Stimulated activated CD8-positive, alpha-beta memory T cell treated with anti-CD3 and anti-CD28 coated beads, Interleukin-7, amount 100 ng/mL, for 24 hours (primary cell): ENCODE measurements around the gene UHRF2.
"Not testable (repeated sequence)": the region's sequence is repeated elsewhere in the genome, so short reads cannot be mapped to it uniquely, and the experiment has no call there.

ENCODE experiments used
- DNase-seq: peaks from one replicate; pipeline ENCODE4 v3.0.0-alpha.2; 2020; ENCODE audit warnings: low read depth

Gene UHRF2

DNA sequence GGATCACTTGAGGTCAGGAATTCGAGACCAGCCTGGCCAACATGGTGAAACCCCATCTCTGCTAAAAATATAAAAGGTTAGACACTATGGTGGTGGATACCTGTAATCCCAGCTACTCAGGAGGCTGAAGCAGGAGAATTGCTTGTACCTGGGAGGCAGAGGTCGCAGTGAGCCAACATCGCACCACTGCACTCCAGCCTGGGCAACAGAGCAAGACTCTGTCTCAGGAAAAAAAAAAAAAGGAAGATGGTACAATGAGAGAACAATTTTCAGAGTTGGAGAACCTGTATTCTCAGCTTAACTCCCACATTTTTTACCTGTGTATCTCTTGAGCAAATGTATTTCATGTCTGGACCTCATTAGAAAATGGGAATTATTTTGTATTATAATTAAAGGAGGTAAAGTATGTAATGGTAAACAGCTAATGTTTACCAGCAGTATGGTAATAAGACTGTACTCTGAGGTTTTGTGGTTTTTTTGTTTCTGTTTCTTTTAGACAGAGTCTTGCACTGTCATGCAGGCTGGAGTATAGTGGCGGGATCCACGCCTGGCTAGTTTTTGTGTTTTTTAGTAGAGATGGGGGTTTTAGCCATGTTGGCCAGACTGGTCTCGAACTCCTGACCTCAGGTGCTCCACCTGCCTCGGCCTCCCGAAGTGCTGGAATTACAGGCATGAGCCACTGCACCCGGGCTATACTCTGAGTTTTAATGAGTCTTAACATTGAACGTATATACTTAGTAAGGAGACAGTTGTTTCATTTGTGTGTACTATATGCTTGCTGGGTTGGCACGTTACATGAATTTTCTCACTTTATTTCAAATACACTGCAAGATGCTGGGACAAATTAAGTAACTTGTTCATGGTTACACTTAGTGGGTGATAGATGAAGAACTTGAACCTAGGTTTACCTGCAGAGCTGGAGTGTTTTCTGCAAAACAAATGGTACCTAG is 16.2 kb downstream of the UHRF2 start:
- no peak for DNase-seq

DNA sequence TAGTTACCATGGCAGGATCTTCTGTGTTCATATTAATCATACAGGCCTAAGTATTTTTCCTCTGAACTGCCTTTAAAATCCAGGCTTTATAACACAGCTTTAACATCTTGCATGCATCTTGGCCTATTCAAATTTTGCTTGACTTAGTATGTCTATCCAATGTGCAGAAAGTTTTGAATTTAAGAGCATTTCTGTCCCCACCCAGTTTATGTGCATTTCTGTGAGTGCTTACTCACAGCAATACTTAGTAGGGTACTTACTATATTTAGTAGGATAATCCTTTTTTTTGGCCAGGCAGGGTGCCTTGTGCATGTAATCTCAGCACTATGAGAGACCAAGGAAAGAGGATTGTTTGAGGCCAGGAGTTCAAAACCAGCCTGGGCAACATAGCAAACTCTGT is 18.0 kb downstream of the UHRF2 start:
- DNase-seq, result no peak

DNA sequence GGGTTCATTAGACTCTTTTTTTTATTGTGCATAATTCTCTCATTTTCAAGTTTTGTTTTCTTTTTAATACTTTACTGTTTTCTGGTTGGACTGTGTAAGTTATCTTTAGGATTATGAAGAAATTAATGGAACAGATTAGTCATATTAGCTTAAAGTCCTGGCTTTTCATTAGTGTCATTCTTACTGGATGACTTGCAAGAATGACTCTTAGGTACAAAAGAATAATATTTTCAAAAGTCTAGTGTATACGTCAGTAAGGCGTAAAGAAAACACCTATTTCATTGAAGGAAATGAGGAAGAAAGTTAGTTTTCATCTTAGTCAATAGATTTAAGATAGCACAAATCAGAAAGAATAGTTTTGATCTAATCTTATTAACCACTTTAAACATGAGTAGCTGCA is 20.4 kb downstream of the UHRF2 start:
- DNase-seq, result no peak

DNA sequence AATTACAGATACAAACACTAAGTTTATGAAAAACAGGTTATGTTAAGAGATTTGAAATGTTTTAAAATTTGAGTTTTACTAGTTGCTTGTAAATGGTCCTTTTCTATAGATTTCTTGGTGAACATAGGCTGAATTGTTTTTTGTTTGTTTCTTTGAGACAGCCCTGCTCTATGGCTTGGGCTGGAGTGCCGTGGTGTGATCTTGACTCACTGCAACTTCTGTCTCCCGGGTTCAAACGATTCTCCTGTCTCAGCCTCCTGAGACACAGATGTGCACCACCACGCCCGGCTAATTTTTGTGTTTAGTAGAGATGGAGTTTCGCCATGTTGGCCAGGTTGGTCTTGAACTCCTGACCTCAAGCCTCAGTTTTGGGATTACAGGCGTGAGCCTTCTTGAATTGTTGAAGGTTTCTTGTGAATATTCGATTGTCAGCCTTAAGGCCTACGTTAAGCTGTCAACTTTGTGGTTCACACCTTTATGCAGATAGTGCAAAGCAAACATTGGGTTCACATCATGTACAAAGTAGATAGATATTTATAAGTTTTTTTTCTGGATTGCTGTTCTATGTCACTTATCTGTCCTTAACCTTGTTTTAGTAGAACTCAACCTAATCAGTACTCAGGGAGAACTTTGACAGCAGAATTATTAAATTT is 26.2 kb downstream of the UHRF2 start:
- DNase-seq, result no peak

DNA sequence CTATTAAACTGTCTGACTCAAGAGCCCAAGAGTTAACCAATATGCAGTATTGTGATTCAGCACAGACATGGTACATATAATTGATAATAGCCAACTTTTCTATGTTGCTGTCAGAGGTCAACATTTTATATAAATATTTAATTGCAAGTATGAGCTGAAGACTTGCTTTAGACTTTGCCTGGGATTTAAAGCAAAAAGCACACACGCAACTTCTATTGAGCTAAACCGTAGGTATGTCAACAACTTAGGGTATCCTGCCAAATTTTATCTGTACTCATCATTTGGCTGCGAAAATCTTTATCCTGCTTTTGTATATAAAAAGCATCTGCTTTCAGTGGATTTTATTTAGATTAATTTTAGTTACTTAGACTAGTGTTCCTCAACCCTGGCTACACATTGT is 27.4 kb downstream of the UHRF2 start:
- DNase-seq, result no peak

DNA sequence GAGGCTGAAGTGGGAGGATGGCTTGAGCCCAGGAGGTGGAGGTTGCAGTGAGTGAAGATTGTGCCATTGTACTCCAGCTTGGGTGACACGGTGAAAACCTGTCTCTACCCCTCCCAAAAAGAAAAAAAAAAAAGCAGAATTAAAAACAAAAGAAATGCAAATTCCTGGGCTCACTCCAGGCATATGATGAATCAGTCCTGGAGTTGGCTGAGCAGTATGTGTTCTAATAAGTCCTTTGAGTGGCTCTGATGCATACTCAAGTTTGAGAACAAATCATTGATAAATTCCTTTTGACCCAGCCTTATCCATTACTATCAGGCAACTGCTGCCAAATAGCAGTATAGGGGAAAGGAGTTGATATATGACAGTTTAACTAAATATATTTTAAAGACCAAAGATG is 28.3 kb downstream of the UHRF2 start:
- DNase-seq, result no peak

DNA sequence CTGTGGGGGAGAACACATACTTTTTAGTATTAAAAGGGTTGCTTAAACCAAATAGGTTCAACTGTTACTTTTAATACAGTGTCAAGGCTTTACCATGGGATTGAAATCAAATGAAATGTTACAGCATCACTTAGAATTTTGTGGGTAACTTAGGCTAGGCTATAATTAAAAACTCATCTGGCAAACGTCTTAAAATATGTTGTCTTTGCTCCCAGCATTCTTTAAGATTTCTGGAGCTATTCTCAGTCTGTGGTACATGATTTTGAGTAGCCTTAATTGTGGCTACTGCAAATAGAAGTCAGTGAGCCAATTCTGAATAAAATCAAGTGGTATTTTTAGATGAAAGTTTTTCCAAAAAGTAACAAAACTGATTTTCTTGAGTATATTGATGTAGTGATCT is 30.7 kb downstream of the UHRF2 start:
- DNase-seq, result no peak

DNA sequence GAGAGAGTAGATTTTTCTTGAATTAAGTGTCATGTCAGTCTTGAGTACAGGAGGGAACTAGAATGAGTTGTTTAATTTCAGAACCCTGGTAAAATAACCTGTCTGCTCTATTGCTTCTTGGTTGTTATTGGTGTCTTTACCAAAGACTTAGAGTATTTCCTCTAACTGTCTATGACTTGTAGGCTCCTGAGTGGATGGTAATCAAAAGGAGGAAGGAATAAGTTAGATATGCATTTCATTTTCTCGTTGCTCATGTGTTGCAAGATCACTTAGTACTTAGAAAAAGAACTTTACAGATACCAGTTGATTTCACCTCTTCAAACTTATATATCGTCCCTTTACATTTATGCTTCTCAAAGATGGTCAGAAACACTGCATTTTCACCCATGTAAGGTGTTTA is 31.1 kb downstream of the UHRF2 start:
- DNase-seq, result no peak

DNA sequence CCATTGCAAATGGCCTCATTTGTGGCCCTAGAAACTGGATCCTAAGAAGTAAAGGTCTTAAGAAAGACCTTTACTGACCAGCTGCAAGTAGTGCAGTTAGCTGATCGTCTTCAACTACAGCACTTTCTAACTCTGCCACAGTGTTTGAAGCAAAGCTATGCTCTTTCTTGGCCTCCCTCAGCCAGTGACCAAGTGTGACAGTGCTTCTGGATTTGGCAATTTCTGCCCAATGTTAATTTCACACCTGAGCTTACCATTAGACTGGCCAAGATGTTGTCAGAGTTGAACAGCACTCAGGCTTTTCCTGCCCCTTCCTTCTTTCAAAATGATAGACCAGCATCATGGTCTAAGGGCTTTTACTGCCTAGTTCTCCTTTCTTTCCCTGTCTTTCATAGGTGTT is 36.1 kb downstream of the UHRF2 start:
- no peak for DNase-seq

DNA sequence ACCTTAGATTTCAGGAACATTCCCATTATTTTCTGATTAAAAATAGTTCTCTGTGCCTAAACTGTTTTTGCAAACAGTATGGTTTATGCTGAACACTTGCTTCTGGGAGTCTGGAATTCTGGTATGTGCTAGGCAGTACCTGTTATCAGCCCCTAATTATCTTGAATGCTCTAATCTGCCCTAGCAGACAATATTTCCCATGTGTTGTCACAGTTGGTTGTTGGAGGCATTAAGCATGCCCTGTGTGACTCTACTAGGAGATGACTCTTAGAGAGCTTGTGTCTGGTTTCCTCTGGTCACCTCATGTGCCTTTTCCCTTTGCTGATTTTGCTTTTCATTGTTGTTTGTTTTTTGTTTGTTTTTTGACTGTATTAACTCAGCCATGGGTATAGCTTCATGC is 36.6 kb downstream of the UHRF2 start:
- DNase-seq, result no peak

DNA sequence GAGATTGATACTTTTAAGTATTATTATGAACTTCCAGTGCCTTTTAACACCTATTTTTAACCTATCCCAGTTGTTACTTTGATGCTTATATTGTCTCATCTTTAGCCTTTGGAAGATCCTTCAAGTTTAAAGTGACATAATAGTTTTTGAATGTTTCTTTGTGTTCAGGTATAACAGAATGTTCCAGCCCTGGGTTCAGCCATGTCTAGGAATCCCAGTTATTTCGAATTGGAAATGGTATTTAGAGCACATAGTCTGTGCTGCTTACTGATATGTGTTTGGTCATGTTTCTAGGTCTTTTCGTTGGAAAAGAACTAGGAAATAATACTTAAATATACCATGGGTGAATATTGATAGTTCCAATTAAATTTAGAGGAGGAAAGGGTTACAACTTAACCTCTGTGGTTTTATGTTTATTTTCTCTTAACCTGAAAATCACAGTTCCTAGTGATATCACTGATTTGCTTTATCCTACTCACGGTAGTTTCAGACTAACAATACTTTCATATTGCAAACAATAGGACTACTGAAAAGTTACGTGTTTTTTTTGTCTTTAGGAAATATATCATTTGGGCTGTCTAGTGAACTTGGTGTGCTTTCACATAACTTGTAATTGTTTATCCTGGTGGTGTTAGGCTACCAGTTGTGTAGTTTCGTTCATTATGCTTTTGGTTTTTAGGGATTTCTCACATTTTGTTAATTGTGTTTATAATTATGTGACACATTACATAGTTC is 37.8 kb downstream of the UHRF2 start:
- no peak for DNase-seq

DNA sequence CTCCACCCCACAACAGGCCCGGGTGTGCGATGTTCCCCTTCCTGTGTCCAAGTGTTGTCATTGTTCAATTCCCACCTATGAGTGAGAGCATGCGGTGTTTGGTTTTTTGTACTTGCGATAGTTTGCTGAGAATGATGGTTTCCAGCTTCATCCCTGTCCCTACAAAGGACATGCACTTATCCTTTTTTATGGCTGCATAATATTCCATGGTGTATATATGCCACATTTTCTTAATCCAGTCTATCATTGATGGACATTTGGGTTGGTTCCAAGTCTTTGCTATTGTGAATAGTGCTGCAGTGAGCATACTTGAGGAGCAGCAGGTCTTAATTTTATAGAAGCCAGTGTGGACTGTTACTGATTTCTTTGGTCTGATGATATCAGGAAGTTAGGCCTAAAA is 42.3 kb downstream of the UHRF2 start:
- DNase-seq, result not testable (repeated sequence)

DNA sequence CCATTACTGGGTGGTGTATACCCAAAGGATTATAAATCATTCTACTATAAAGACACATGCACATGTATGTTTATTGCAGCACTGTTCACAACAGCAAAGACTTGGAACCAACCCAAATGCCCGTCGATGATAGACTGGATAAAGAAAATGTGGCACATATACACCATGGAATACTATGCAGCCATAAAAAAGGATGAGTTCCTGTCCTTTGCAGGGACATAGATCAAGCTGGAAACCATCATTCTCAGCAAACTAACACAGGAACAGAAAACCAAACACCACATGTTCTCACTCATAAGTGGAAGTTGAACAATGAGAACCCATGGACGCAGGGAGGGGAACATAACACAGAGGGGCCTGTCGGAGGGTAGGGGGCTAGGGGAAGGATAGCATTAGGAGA is 45.7 kb downstream of the UHRF2 start:
- DNase-seq, result not testable (repeated sequence)

DNA sequence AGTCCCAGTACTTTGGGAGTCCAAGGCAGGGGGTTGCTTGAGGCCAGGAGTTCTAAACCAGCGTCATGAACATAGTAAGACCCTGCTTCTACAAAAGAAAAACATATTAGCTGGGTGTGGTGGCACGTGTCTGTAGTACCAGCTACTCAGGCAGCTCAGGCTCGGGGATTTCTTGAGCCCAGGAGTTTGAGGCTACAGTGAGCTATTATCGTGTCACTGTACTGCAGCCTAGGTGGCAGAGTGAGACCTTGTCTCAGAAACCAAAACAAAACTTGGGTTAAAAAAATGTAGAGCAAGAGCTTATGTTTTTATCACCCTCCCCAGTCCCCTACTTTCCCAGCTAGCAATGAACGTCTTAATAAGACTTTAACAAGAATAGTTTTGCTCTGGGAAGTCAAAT is 46.7 kb downstream of the UHRF2 start:
- no peak for DNase-seq

DNA sequence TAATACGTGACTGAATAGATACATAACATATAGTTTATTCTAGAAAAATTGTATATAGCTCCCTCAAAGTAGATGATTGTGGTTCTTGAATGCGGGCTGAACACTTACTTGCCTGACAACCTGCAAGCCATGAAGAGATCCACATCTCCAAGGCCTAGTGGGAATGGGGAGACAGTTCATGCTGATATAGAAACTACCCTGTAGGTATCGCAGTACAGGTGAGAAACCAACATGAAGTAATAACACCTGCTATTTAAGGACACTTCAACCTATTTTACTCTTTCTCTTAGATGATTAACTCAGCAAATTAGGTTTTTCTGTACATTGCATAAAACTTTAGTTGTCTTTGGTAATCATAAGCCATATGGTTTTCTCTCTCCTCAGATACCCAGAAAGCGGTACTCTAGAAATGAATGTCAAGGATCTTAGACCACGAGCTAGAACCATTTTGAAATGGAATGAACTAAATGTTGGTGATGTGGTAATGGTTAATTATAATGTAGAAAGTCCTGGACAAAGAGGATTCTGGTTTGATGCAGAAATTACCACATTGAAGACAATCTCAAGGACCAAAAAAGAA is 47.3 kb downstream of the UHRF2 start:
- DNase-seq, result no peak

DNA sequence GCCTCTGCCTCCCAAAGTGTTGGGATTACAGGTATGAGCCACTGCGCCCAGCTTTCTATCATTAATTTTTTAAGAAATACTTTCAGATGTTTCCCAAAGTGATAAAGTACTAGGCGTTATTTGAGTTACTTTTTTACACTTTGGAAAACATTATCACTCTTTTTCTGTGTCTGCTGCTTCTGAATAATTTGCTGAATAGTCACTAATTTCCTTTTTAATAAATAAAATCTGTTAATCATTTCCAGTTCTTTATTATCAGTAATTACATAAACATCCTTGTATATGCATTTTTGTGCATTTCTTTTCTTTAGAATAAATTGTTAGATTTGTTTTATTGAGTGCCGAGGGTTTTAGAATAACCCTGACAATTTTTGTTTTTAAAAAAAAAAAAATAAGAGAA is 48.6 kb downstream of the UHRF2 start:
- DNase-seq, result no peak

DNA sequence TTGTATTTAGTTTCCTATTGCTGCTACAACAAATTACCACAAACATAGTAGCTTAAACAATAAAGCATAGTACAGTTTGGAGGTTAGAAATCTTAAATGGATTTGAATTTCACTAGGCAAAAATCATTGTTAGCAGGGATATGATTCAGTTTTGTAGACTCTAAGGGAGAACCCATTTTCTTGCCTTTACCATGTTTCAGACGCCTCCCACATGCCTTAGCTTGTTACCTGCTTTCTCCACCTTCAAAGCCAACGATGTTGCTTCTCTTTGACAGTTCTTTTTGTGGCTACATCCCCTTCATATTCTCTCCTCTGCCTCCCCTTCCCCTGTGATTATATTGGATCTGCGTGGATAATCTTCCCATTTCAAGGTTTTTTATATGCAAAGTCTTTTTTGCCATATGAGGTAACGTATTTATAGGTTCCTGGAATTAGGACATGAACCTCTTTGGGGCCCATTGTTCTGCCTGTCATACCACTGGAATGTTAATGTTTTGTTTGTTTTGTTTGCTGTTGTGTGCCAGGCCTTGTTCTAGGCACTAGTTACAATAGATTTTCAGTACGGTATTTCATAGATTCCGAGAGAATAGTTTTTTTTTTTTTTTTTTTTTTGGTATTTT is 54.1 kb downstream of the UHRF2 start:
- DNase-seq, result no peak

DNA sequence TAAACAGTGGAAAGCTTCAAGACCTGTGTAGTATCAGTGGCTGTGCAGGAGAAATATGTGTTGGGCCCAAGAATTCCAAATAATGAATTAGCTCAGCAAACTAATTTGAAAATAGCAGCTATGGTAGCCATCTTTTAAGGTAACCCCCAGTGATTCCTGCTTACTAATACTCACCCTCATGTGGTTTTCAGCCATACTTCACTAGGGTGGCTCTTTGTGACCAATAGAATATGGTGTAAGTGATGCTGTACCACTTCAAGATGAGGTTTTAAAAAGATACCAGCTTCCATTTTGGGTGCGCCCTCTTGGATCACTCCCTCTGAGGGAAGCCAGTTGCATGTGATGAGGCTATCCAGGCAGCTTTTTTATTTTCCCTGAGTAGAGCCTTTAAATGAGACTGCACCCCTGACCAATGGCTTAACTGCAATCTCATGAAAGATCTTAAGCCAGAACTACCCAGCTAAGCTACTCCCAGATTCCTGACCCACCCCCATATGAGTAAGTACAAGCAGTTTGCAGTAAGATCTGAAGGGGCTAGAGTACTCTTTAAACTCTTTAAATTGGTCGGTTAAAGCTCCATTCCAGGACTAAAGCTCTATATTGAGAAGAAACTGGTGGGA is 58.3 kb downstream of the UHRF2 start:
- no peak for DNase-seq

DNA sequence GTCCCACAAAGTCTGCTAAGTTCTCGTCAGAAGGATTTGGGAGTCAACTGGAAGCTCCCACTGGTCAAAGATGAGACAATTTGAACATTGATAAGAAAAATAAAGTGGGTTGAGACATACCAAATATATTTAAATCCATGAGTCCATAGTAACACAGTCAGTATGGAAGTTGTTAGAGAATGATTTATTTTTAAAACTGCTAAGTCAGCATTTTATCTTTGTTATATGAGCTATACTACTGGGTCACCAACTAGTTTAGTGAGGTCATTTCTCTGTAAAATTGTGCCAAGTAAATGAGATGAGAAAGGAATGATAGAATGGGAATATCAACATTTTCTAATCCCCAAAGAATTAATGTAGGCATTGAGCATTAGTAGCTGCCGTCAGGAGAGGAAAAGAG is 60.2 kb downstream of the UHRF2 start:
- no peak for DNase-seq

DNA sequence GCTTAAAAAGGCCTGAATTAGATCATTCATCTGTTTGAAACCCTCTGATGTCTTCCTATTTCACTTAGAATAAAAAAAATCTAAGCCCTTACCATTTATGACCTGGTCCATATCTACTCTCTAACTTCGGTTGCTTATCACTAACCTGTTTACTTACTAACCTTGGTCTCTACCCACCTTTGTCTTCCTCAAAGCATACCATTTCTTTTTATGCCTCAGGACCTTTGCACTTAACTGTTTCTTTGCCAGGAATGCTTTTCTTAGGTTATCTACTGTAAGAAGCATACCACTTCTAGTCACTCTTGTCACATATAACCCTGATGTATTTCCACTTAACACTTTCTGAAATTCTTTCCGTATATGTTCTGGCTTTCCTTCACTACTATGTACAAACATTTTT is 67.0 kb downstream of the UHRF2 start:
- DNase-seq, result no peak

DNA sequence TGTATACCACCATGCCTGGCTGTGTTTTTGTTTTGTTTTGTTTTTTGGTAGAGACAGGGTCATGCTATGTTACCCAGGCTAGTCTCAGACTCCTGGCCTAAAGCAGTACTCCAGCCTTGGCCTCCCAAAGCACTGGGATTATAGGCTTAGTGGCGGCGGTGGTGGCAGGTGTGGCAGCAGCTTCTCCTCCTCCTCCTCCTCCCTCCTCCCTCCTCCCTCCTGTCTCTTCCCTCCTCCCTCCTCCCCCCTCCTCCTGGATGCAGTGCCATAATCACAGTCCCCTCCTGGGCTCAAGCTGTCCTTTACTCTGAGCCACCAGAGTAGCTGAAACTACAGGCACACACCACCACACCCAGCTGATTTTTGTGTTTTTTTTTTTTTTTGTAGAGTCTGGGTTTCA is 71.2 kb downstream of the UHRF2 start:
- no peak for DNase-seq

DNA sequence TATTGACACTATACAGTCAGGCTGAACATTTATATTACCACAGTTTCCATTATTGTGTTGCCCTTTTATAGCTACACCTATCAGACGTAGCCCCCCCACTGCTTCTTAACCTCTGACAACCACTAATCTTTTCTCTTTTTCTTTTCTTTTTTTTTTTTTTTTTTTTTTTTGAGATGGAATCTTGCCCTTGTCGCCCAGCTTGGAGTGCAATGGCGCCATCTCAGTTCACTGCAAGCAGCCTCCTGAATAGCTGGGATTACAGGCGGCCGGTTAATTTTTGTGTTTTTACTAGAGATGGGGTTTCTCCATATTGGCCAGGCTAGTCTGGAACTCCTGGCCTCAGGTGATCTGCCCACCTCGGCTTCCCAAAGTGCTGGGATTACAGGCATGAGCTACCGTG is 75.4 kb downstream of the UHRF2 start:
- no peak for DNase-seq
